Measurements from ENCODE around the gene NMU.

The NMU gene

GRCh38 chr4:55553441-55554201 is 82.5 kb downstream of the NMU start:
- TF ChIP-seq POLR2AphosphoS5 (IDR thresholded peaks at IDR 0.05; ENCODE audit: low read depth, low read length): no peak

DNA sequence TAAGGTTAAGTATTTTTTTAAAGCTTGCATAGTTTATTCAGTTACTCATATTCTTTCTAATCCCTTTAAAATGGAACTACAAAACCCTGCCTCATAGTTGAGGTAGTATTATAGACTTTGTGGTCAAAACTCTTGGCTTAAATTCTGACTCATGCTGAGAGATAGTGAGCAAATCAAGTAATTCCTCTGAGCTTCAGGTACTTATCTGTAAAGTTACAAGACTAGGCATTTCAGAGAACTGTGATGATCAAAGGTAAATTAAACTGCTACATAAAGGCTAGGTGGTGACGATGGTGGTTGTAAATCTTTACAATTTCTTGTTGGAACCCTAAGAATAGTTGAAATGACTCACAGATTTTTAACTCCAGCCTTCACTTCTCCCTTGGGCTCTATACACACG is 86.2 kb downstream of the NMU start:
- no peak for TF ChIP-seq TAF1 (IDR thresholded peaks at IDR 0.05; ENCODE audit: borderline replicate concordance, insufficient read depth, low read length)

- TF ChIP-seq, protein P1, sequence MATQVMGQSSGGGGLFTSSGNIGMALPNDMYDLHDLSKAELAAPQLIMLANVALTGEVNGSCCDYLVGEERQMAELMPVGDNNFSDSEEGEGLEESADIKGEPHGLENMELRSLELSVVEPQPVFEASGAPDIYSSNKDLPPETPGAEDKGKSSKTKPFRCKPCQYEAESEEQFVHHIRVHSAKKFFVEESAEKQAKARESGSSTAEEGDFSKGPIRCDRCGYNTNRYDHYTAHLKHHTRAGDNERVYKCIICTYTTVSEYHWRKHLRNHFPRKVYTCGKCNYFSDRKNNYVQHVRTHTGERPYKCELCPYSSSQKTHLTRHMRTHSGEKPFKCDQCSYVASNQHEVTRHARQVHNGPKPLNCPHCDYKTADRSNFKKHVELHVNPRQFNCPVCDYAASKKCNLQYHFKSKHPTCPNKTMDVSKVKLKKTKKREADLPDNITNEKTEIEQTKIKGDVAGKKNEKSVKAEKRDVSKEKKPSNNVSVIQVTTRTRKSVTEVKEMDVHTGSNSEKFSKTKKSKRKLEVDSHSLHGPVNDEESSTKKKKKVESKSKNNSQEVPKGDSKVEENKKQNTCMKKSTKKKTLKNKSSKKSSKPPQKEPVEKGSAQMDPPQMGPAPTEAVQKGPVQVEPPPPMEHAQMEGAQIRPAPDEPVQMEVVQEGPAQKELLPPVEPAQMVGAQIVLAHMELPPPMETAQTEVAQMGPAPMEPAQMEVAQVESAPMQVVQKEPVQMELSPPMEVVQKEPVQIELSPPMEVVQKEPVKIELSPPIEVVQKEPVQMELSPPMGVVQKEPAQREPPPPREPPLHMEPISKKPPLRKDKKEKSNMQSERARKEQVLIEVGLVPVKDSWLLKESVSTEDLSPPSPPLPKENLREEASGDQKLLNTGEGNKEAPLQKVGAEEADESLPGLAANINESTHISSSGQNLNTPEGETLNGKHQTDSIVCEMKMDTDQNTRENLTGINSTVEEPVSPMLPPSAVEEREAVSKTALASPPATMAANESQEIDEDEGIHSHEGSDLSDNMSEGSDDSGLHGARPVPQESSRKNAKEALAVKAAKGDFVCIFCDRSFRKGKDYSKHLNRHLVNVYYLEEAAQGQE (IDR thresholded peaks at IDR 0.05; ENCODE audit: insufficient read depth in 1 of 2, low read depth in 2 of 2, low read length in 2 of 2): no peak
- TF ChIP-seq POLR2AphosphoS5 (IDR thresholded peaks at IDR 0.05; ENCODE audit: low read depth, low read length) (no peak), TAF1 (IDR thresholded peaks at IDR 0.05; ENCODE audit: borderline replicate concordance, insufficient read depth, low read length) (no peak)
Measured at GRCh38 chr4:55547918-55548317, 88.2 kb downstream of the NMU start.

DNA sequence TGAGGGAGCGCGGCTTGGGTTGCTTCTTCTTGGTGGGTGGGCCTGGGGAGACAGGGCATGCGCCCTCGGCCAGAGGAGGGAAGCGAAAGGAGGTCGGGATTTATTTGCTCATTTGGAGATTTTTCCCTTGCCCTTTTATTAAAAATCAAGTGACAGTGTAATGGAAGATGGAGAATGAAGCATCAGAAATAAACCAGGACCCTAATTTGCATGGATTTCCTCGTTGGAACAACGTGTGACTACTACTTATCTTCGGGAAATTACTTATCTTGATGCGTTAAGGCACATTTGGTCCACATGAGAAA is 88.7 kb downstream of the NMU start:
- TF ChIP-seq, protein P1 (IDR thresholded peaks at IDR 0.05; ENCODE audit: insufficient read depth in 1 of 2, low read depth in 2 of 2, low read length in 2 of 2): no peak
- TF ChIP-seq TAF1 (IDR thresholded peaks at IDR 0.05; ENCODE audit: borderline replicate concordance, insufficient read depth, low read length) (no peak), SIN3A (IDR thresholded peaks at IDR 0.05; ENCODE audit: borderline replicate concordance, insufficient read depth, low read length) (no peak), FOXP2 (optimal IDR thresholded peaks at IDR 0.05; ENCODE audit: borderline replicate concordance, extremely low read depth, extremely low read length, insufficient read depth) (no peak), POLR2AphosphoS5 (IDR thresholded peaks at IDR 0.05; ENCODE audit: low read depth, low read length) (no peak)

GRCh38 chr4:55546756-55547465 is 89.2 kb downstream of the NMU start, which contains the start of gene CLOCK:
Gene CLOCK (minus strand): TSS chr4:55546909. CDS start chr4:55482785, 64,124 bp downstream.
- TF ChIP-seq FOXP2 (optimal IDR thresholded peaks at IDR 0.05; ENCODE audit: borderline replicate concordance, extremely low read depth, extremely low read length, insufficient read depth) (no peak), SIN3A (IDR thresholded peaks at IDR 0.05; ENCODE audit: borderline replicate concordance, insufficient read depth, low read length) (no peak), TAF1 (IDR thresholded peaks at IDR 0.05; ENCODE audit: borderline replicate concordance, insufficient read depth, low read length) (no peak), POLR2AphosphoS5 (IDR thresholded peaks at IDR 0.05; ENCODE audit: low read depth, low read length) (no peak)
- TF ChIP-seq, protein P1 (IDR thresholded peaks at IDR 0.05; ENCODE audit: insufficient read depth in 1 of 2, low read depth in 2 of 2, low read length in 2 of 2): no peak

- TF ChIP-seq FOXP2 (optimal IDR thresholded peaks at IDR 0.05; ENCODE audit: borderline replicate concordance, extremely low read depth, extremely low read length, insufficient read depth) (no peak), TAF1 (IDR thresholded peaks at IDR 0.05; ENCODE audit: borderline replicate concordance, insufficient read depth, low read length) (no peak), POLR2AphosphoS5 (IDR thresholded peaks at IDR 0.05; ENCODE audit: low read depth, low read length) (no peak), SIN3A (IDR thresholded peaks at IDR 0.05; ENCODE audit: borderline replicate concordance, insufficient read depth, low read length) (no peak)
- TF ChIP-seq, protein P1 (IDR thresholded peaks at IDR 0.05; ENCODE audit: insufficient read depth in 1 of 2, low read depth in 2 of 2, low read length in 2 of 2): no peak
Measured at GRCh38 chr4:55546506-55546755, 89.7 kb downstream of the NMU start.
